ENCODE data around the gene MGMT. TPM values are rescaled to one million over a fixed set of nuclear protein-coding genes. Genes with fewer than 3 reads are reported as not detected.

The MGMT gene
- total and polyA plus RNA-seq, 9 of the 15 experiments (the other 6 are each of a cell fraction or from before 2014, with no cell fraction given): 0.03 to 0.29 (median 0.11) TPM; not detected in 4

GRCh38 chr10:129628823-129629222 is 161.8 kb downstream of the MGMT start (continued):
- TF ChIP-seq ZNF407 (IDR thresholded peaks at IDR 0.05; ENCODE audit: low read depth): no peak
- no peak for TF ChIP-seq PTTG1 (tag; IDR thresholded peaks at IDR 0.05; ENCODE audit: low read depth)

GRCh38 chr10:129629911-129630310 is 162.9 kb downstream of the MGMT start:
- POLR2A ChIA-PET: interaction anchor here (0.6 kb wide), 1 partner anchor 210 kb away, joined by 3 read pairs; no protein-coding TSS in a partner anchor
- in situ Hi-C loops (cut with MboI): no loop called here
- H3K9ac ChIP-seq (ENCODE audit: insufficient read depth in 1 of 2, low read depth in 2 of 2, low read length in 2 of 2): no peak overlapping the region
- TF ChIP-seq FOXP1 (CRISPR knock-in tag; IDR thresholded peaks at IDR 0.05) (no peak), NR1H2 (CRISPR knock-in tag; IDR thresholded peaks at IDR 0.05) (no peak), DMBX1 (CRISPR knock-in tag; IDR thresholded peaks at IDR 0.05; ENCODE audit: borderline replicate concordance) (no peak), MTA3 (IDR thresholded peaks at IDR 0.05; ENCODE audit: borderline replicate concordance) (no peak)

More at GRCh38 chr10:129629911-129630310, 162.9 kb downstream of the MGMT start:
- no peak overlapping the region for H3K4me3 ChIP-seq
- no peaks in the 10 kb centered on the region for H3K9me1 ChIP-seq (ENCODE audit: control insufficient read depth, insufficient read depth, low read length)
- no peak overlapping the region for H3K27ac ChIP-seq (ENCODE audit: extremely low read depth, low read depth, low read length)
- no peaks in the 10 kb centered on the region for H3K36me3 ChIP-seq (ENCODE audit: control insufficient read depth, insufficient read depth, low read length)
- no peaks in the 10 kb centered on the region for H3K79me2 ChIP-seq (ENCODE audit: control insufficient read depth, insufficient read depth, low read length)
- DNase-seq (ENCODE audit: extremely low read depth in 1 of 4, low spot score in 3 of 4) (no peak), ATAC-seq (no peak), FAIRE-seq (no peak)
- BruUV-seq (replicated peaks): no TSS peak
- CTCF ChIA-PET (ENCODE audit: low intra/inter-chr PET ratio): no interaction called here
- H3K9me3 ChIP-seq (replicated peaks; ENCODE audit: control insufficient read depth, insufficient read depth, low read depth, low read length): no peaks in the 10 kb centered on the region
- no peaks in the 10 kb centered on the region for H4K20me1 ChIP-seq (replicated peaks; ENCODE audit: control insufficient read depth, insufficient read depth, low read length)
- H2AFZ ChIP-seq (ENCODE audit: low read depth, low read length): no peak overlapping the region
- H3K4me2 ChIP-seq (ENCODE audit: insufficient read depth, low read length): no peak overlapping the region
- no peaks in the 10 kb centered on the region for H3K4me1 ChIP-seq (replicated peaks in 1 of 2; ENCODE audit: control insufficient read depth in 2 of 2, insufficient read depth in 2 of 2, low read length in 2 of 2)
- WGBS (ENCODE audit: insufficient coverage, low coverage, missing lambda C conversion rate): 1% methylated on average over 15 of the region's 15 CpGs
- intact Hi-C loops (cut with micrococcal nuclease): no loop called here
- peaks cover 0 to 7% of the 10 kb centered on the region in 2 experiments; a peak in 1 of 5 replicates for H3K27me3 ChIP-seq (ENCODE audit: control insufficient read depth in 2 of 2, insufficient read depth in 2 of 2, low read length in 2 of 2)

Measured in K562 (cell line).